ENCODE data around the gene RAP1A. TPM values are rescaled to one million over a fixed set of nuclear protein-coding genes. Genes with fewer than 3 reads are reported as not detected.

RAP1A gene
- total and polyA plus RNA-seq, 4 donors = 108 to 318 (median 149) TPM

GRCh38 chr1:111582644-111583618 is 36.7 kb upstream of the RAP1A start:
- no peaks in the 10 kb centered on the region for H3K4me1 ChIP-seq (ENCODE audit: control insufficient read depth in 1 of 2, insufficient read depth in 2 of 2, low read length in 2 of 2)
- H3K27me3 ChIP-seq (ENCODE audit: control insufficient read depth in 1 of 2, insufficient read depth in 2 of 2, low read length in 1 of 2) = no peaks in the 10 kb centered on the region
- intact Hi-C loops (cut with DNase I) = no loop called here
- H3K36me3 ChIP-seq (ENCODE audit: control insufficient read depth in 1 of 2, insufficient read depth in 2 of 2, low read length in 1 of 2) = no peaks in the 10 kb centered on the region
- H3K4me3 ChIP-seq (ENCODE audit: low read length in 2 of 2) = no peak overlapping the region
- H3K27ac ChIP-seq (ENCODE audit: low read depth in 1 of 2, low read length in 2 of 2) = no peak overlapping the region
- 60 to 67% methylated on average over 8 of the region's 8 CpGs for WGBS, 2 donors
- no peak for ATAC-seq (ENCODE audit: low FRiP score)
- DNase-seq = no peak
- H3K9me3 ChIP-seq (ENCODE audit: control insufficient read depth, low read length) = no peaks in the 10 kb centered on the region

GRCh38 chr1:111585447-111586086 is 34.0 kb upstream of the RAP1A start:
- Histone ChIP-seq H3K4me3 (ENCODE audit: low read length in 2 of 2) (no peak overlapping the region), H3K9me3 (ENCODE audit: control insufficient read depth, low read length) (no peaks in the 10 kb centered on the region), H3K36me3 (ENCODE audit: control insufficient read depth in 1 of 2, insufficient read depth in 2 of 2, low read length in 1 of 2) (no peaks in the 10 kb centered on the region), H3K4me1 (ENCODE audit: control insufficient read depth in 1 of 2, insufficient read depth in 2 of 2, low read length in 2 of 2) (no peaks in the 10 kb centered on the region), H3K27me3 (ENCODE audit: control insufficient read depth in 1 of 2, insufficient read depth in 2 of 2, low read length in 1 of 2) (no peaks in the 10 kb centered on the region), H3K27ac (ENCODE audit: low read depth in 1 of 2, low read length in 2 of 2) (no peak overlapping the region)
- 62 to 69% methylated on average over 1 of the region's 1 CpG for WGBS, 2 donors
- ATAC-seq (ENCODE audit: low FRiP score) = no peak
- intact Hi-C loops (cut with DNase I) = no loop called here
- no peak for DNase-seq

- DNase-seq (no peak), ATAC-seq (ENCODE audit: low FRiP score) (no peak)
- no peaks in the 10 kb centered on the region for H3K9me3 ChIP-seq (ENCODE audit: control insufficient read depth, low read length)
- H3K27me3 ChIP-seq (ENCODE audit: control insufficient read depth in 1 of 2, insufficient read depth in 2 of 2, low read length in 1 of 2) = no peaks in the 10 kb centered on the region
- intact Hi-C loops (cut with DNase I) = no loop called here
- no peak overlapping the region for H3K27ac ChIP-seq (ENCODE audit: low read depth in 1 of 2, low read length in 2 of 2)
- no peaks in the 10 kb centered on the region for H3K4me1 ChIP-seq (ENCODE audit: control insufficient read depth in 1 of 2, insufficient read depth in 2 of 2, low read length in 2 of 2)
- WGBS, 2 donors = 84 to 91% methylated on average over 2 of the region's 2 CpGs
- H3K36me3 ChIP-seq (ENCODE audit: control insufficient read depth in 1 of 2, insufficient read depth in 2 of 2, low read length in 1 of 2) = no peaks in the 10 kb centered on the region
- no peak overlapping the region for H3K4me3 ChIP-seq (ENCODE audit: low read length in 2 of 2)
These were observed 33.5 kb upstream of the RAP1A start for GRCh38 chr1:111586112-111586511.

- WGBS, 2 donors = 62% methylated on average over 4 of the region's 4 CpGs
These were observed 31.9 kb upstream of the RAP1A start for GRCh38 chr1:111587509-111588174.

GRCh38 chr1:111591937-111592336 is 27.7 kb upstream of the RAP1A start:
- WGBS, 2 donors = 36 to 44% methylated on average over 6 of the region's 6 CpGs
- peak overlapping the region; percentile 95 to 96 for H3K27ac ChIP-seq (ENCODE audit: low read depth in 1 of 2, low read length in 2 of 2)
- no peaks in the 10 kb centered on the region for H3K36me3 ChIP-seq (ENCODE audit: control insufficient read depth in 1 of 2, insufficient read depth in 2 of 2, low read length in 1 of 2)
- no peaks in the 10 kb centered on the region for H3K9me3 ChIP-seq (ENCODE audit: control insufficient read depth, low read length)
- H3K27me3 ChIP-seq (ENCODE audit: control insufficient read depth in 1 of 2, insufficient read depth in 2 of 2, low read length in 1 of 2) = no peaks in the 10 kb centered on the region
- ATAC-seq (ENCODE audit: low FRiP score) (no peak), DNase-seq (no peak)
- intact Hi-C loops (cut with DNase I) = loop anchor here (2.0 to 5.0 kb wide), 3 partner anchors 27 to 83 kb away; partner anchors contain the start of gene RAP1A (in 1 of the 2)
- peaks cover 2 to 11% of the 10 kb centered on the region in 2 donors for H3K4me1 ChIP-seq (ENCODE audit: control insufficient read depth in 1 of 2, insufficient read depth in 2 of 2, low read length in 2 of 2)
- no peak overlapping the region for H3K4me3 ChIP-seq (ENCODE audit: low read length in 2 of 2)

More at GRCh38 chr1:111587509-111588174, 31.9 kb upstream of the RAP1A start:
- DNase-seq (no peak), ATAC-seq (ENCODE audit: low FRiP score) (no peak)
- Histone ChIP-seq H3K4me3 (ENCODE audit: low read length in 2 of 2) (no peak overlapping the region), H3K9me3 (ENCODE audit: control insufficient read depth, low read length) (no peaks in the 10 kb centered on the region), H3K36me3 (ENCODE audit: control insufficient read depth in 1 of 2, insufficient read depth in 2 of 2, low read length in 1 of 2) (no peaks in the 10 kb centered on the region), H3K27me3 (ENCODE audit: control insufficient read depth in 1 of 2, insufficient read depth in 2 of 2, low read length in 1 of 2) (no peaks in the 10 kb centered on the region), H3K4me1 (ENCODE audit: control insufficient read depth in 1 of 2, insufficient read depth in 2 of 2, low read length in 2 of 2) (peaks cover 0 to 8% of the 10 kb centered on the region in 2 donors), H3K27ac (ENCODE audit: low read depth in 1 of 2, low read length in 2 of 2) (no peak overlapping the region)
- intact Hi-C loops (cut with DNase I) = no loop called here

GRCh38 chr1:111592389-111593361 is 26.9 kb upstream of the RAP1A start:
- 5% methylated on average over 11 of the region's 11 CpGs for WGBS, 2 donors
- Histone ChIP-seq H3K4me3 (ENCODE audit: low read length in 2 of 2) (no peak overlapping the region), H3K9me3 (ENCODE audit: control insufficient read depth, low read length) (no peaks in the 10 kb centered on the region), H3K27me3 (ENCODE audit: control insufficient read depth in 1 of 2, insufficient read depth in 2 of 2, low read length in 1 of 2) (no peaks in the 10 kb centered on the region), H3K36me3 (ENCODE audit: control insufficient read depth in 1 of 2, insufficient read depth in 2 of 2, low read length in 1 of 2) (no peaks in the 10 kb centered on the region), H3K4me1 (ENCODE audit: control insufficient read depth in 1 of 2, insufficient read depth in 2 of 2, low read length in 2 of 2) (peaks cover 2 to 11% of the 10 kb centered on the region in 2 donors), H3K27ac (ENCODE audit: low read depth in 1 of 2, low read length in 2 of 2) (peak overlapping the region; percentile 95 to 96)
- peak; percentile 93 for ATAC-seq (ENCODE audit: low FRiP score)
- DNase-seq = peak; percentile 94 to 95
- intact Hi-C loops (cut with DNase I) = loop anchor here (2.0 to 5.0 kb wide), 3 partner anchors 26 to 84 kb away; partner anchors contain the start of gene RAP1A (in 1 of the 2)

- Histone ChIP-seq H3K36me3 (ENCODE audit: control insufficient read depth in 1 of 2, insufficient read depth in 2 of 2, low read length in 1 of 2) (no peaks in the 10 kb centered on the region), H3K27me3 (ENCODE audit: control insufficient read depth in 1 of 2, insufficient read depth in 2 of 2, low read length in 1 of 2) (no peaks in the 10 kb centered on the region), H3K27ac (ENCODE audit: low read depth in 1 of 2, low read length in 2 of 2) (peak overlapping the region; percentile 39 to 94), H3K4me1 (ENCODE audit: control insufficient read depth in 1 of 2, insufficient read depth in 2 of 2, low read length in 2 of 2) (peaks cover 2 to 11% of the 10 kb centered on the region in 2 donors), H3K4me3 (ENCODE audit: low read length in 2 of 2) (no peak overlapping the region), H3K9me3 (ENCODE audit: control insufficient read depth, low read length) (no peaks in the 10 kb centered on the region)
- peak; percentile 51 for ATAC-seq (ENCODE audit: low FRiP score)
- intact Hi-C loops (cut with DNase I) = loop anchor here (2.0 to 5.0 kb wide), 3 partner anchors 25 to 85 kb away; partner anchors contain the start of gene RAP1A (in 1 of the 2)
- DNase-seq = no peak
- WGBS, 2 donors = 62 to 63% methylated on average over 5 of the region's 5 CpGs
These were observed 25.9 kb upstream of the RAP1A start for GRCh38 chr1:111593403-111594305.

Measured in aorta (tissue), 5 donors.